Mammary epithelial cell (primary cell): Measurements from ENCODE around the gene MACO1.

ENCODE experiments used
- CTCF ChIP-seq, 2 donors: IDR thresholded peaks in 1 of 2; conservative IDR thresholded peaks in 1 of 2; 2 replicates each; pipeline ENCODE4 v1.5.1; 2011 to 2012; ENCODE audit warnings: inconsistent platforms in 2 of 2, low read length in 2 of 2, mild to moderate bottlenecking in 2 of 2, control low read depth in 1 of 2, low read depth in 1 of 2; ENCODE audit not compliant: insufficient read depth in 1 of 2; ENCODE audit errors: extremely low read depth in 1 of 2
- EZH2 ChIP-seq: IDR thresholded peaks from 2 replicates; pipeline ENCODE4 v1.6.1; 2012; ENCODE audit warnings: low read length, inconsistent platforms, borderline replicate concordance

GRCh38 chr1:25392841-25393240 lies 37.9 kb upstream of the MACO1 start:
- TF ChIP-seq CTCF (conservative IDR thresholded peaks at IDR 0.05 in 1 of 2, IDR thresholded peaks at IDR 0.05 in 1 of 2; ENCODE audit: extremely low read depth in 1 of 2, insufficient read depth in 1 of 2, low read depth in 1 of 2, low read length in 2 of 2) (no peak), EZH2 (no peak)
